PC-9 (cell line): ENCODE results near the gene CKAP2L.

Experiments used
- CTCF ChIP-seq: fragments of 200-600 bp; sonication (generic); conservative IDR thresholded peaks from 2 replicates; pipeline ENCODE4 v1.6.1; 2017; ENCODE audit warnings: mixed run types, antibody characterized with exemption, mild to moderate bottlenecking, moderate library complexity
- EZH2 ChIP-seq: fragments of 200-600 bp; sonication (generic); IDR thresholded peaks from 2 replicates; pipeline ENCODE4 v1.8.0; 2017; ENCODE audit warnings: antibody characterized with exemption, low read depth

- TF ChIP-seq CTCF = no peak
- TF ChIP-seq EZH2 = no peak
Observed at GRCh38 chr2:112713585-112713925, 50.9 kb downstream of the CKAP2L start.
